Body of pancreas (tissue), 4 donors: ENCODE data around the gene ZNF407.

ENCODE experiments used
- POLR2A ChIP-seq, 3 donors: fragments of 450-650 bp; IDR thresholded peaks; one replicate each; pipeline ENCODE4 v1.6.1; 2016; ENCODE audit warnings: antibody characterized with exemption in 3 of 3, mild to moderate bottlenecking in 2 of 3
- TF ChIP-seq, protein P1 (sequence below), 7 experiments: fragments of 450-650 bp in 4 of 7; fragments of 200-600 bp in 3 of 7; sonication (generic) in 3 of 7; IDR thresholded peaks; one replicate each; pipeline ENCODE4 v1.5.1; 2016 to 2019; ENCODE audit warnings: antibody characterized with exemption in 7 of 7

DNA sequence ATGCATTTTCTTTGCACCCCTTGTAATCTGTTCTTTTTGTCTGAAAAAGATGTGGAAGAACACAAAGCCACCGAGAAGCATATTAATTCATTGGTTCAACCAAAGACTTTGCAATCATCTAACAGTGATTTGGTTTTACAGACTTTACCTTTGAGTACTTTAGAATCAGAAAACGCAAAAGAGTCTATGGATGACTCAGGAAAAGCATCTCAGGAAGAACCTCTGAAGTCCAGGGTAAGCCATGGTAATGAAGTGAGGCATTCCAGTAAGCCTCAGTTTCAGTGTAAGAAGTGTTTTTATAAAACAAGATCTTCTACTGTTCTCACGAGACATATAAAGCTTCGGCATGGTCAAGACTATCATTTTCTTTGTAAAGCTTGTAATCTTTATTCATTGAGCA, 35.2 kb downstream of the ZNF407 start:
- TF ChIP-seq, protein P1, sequence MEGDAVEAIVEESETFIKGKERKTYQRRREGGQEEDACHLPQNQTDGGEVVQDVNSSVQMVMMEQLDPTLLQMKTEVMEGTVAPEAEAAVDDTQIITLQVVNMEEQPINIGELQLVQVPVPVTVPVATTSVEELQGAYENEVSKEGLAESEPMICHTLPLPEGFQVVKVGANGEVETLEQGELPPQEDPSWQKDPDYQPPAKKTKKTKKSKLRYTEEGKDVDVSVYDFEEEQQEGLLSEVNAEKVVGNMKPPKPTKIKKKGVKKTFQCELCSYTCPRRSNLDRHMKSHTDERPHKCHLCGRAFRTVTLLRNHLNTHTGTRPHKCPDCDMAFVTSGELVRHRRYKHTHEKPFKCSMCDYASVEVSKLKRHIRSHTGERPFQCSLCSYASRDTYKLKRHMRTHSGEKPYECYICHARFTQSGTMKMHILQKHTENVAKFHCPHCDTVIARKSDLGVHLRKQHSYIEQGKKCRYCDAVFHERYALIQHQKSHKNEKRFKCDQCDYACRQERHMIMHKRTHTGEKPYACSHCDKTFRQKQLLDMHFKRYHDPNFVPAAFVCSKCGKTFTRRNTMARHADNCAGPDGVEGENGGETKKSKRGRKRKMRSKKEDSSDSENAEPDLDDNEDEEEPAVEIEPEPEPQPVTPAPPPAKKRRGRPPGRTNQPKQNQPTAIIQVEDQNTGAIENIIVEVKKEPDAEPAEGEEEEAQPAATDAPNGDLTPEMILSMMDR (IDR thresholded peaks at IDR 0.05) = no peak
- no peak for TF ChIP-seq POLR2A (IDR thresholded peaks at IDR 0.05)
